OCI-LY3 (cell line): Measurements from ENCODE around the gene METTL16.

Experiments used
- EZH2phosphoT487 ChIP-seq: fragments of 200-600 bp; shearing (Covaris generic); IDR thresholded peaks from 2 replicates; pipeline ENCODE4 v1.6.1; 2018; ENCODE audit warnings: antibody characterized with exemption, mixed run types, low read depth
- TF ChIP-seq, protein P1 (sequence below): fragments of 200-600, 300-600 bp; sonication (generic); IDR thresholded peaks from 2 replicates; pipeline ENCODE4 v1.5.1; 2014; ENCODE audit warnings: antibody characterized with exemption, low read length, low read depth

DNA sequence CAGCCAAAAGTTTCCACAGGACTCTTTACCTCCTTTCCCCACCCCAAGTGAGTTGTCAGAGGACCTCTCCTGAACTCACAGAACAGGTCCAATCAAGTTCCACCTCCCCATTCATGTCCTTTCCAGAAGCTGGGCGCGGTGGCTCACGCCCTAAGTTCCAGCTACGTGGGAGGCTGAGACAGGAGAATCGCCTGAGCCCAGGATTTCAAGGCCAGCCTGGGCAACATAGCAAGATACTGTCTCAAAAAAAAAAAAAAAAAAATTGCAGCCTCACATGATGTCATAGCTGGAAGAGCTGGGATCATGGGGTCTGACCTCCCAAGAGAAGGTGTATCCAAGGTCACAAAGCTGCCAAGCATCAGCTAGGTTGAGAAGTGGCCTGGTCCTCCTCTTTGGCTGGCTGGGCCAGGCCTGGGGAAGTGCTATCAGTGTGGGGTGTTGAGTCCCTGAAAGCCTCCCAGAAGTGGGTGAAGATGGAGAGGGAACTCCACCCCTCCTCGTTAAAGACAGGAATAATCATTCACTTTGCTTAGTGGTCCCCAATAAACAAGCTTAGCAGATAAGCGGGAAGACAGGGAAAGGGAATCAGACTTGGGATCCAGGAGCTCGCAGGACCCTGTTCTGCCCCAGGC, 105.3 kb downstream of the METTL16 start:
- TF ChIP-seq, protein P1, sequence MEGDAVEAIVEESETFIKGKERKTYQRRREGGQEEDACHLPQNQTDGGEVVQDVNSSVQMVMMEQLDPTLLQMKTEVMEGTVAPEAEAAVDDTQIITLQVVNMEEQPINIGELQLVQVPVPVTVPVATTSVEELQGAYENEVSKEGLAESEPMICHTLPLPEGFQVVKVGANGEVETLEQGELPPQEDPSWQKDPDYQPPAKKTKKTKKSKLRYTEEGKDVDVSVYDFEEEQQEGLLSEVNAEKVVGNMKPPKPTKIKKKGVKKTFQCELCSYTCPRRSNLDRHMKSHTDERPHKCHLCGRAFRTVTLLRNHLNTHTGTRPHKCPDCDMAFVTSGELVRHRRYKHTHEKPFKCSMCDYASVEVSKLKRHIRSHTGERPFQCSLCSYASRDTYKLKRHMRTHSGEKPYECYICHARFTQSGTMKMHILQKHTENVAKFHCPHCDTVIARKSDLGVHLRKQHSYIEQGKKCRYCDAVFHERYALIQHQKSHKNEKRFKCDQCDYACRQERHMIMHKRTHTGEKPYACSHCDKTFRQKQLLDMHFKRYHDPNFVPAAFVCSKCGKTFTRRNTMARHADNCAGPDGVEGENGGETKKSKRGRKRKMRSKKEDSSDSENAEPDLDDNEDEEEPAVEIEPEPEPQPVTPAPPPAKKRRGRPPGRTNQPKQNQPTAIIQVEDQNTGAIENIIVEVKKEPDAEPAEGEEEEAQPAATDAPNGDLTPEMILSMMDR, result no peak
- TF ChIP-seq EZH2phosphoT487, result no peak
